ENCODE measurements around the gene PPP6R3. TPM values are rescaled to one million over a fixed set of nuclear protein-coding genes. Genes with fewer than 3 reads are reported as not detected.

PPP6R3 gene
- total RNA-seq, 1 experiment from 2014 or later: 153 TPM

GRCh38 chr11:68661697-68662603 is 201.4 kb downstream of the PPP6R3 start:
- Histone ChIP-seq H3K4me3 (ENCODE audit: low read depth, low read length, poor library complexity, severe bottlenecking) (no peak overlapping the region), H3K27ac (ENCODE audit: low read depth, low read length, poor library complexity, severe bottlenecking) (no peak overlapping the region), H3K36me3 (ENCODE audit: insufficient read depth, low read length, poor library complexity, severe bottlenecking) (no peaks in the 10 kb centered on the region), H3K4me1 (ENCODE audit: insufficient read depth, low read length, poor library complexity, severe bottlenecking) (peaks cover 13% of the 10 kb centered on the region), H3K27me3 (replicated peaks; ENCODE audit: insufficient read depth, low read depth, low read length, poor library complexity) (peaks cover 12% of the 10 kb centered on the region), H3K9me3 (ENCODE audit: low read depth, low read length, poor library complexity, severe bottlenecking) (no peaks in the 10 kb centered on the region)
- POLR2A ChIA-PET (ENCODE audit: low non-redundant PET): no interaction called here
- DNase-seq (ENCODE audit: low spot score): no peak
- intact Hi-C loops (cut with micrococcal nuclease; ENCODE audit: unreplicated experiment): no loop called here
- BruUV-seq (replicated peaks): no TSS peak
- TF ChIP-seq, protein P1, sequence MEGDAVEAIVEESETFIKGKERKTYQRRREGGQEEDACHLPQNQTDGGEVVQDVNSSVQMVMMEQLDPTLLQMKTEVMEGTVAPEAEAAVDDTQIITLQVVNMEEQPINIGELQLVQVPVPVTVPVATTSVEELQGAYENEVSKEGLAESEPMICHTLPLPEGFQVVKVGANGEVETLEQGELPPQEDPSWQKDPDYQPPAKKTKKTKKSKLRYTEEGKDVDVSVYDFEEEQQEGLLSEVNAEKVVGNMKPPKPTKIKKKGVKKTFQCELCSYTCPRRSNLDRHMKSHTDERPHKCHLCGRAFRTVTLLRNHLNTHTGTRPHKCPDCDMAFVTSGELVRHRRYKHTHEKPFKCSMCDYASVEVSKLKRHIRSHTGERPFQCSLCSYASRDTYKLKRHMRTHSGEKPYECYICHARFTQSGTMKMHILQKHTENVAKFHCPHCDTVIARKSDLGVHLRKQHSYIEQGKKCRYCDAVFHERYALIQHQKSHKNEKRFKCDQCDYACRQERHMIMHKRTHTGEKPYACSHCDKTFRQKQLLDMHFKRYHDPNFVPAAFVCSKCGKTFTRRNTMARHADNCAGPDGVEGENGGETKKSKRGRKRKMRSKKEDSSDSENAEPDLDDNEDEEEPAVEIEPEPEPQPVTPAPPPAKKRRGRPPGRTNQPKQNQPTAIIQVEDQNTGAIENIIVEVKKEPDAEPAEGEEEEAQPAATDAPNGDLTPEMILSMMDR (conservative IDR thresholded peaks at IDR 0.05; ENCODE audit: low read depth, low read length): no peak
- TF ChIP-seq EZH2 (IDR thresholded peaks at IDR 0.05; ENCODE audit: borderline replicate concordance, low read depth, low read length, poor library complexity, severe bottlenecking): no peak
- CTCF ChIA-PET: no interaction called here

DNA sequence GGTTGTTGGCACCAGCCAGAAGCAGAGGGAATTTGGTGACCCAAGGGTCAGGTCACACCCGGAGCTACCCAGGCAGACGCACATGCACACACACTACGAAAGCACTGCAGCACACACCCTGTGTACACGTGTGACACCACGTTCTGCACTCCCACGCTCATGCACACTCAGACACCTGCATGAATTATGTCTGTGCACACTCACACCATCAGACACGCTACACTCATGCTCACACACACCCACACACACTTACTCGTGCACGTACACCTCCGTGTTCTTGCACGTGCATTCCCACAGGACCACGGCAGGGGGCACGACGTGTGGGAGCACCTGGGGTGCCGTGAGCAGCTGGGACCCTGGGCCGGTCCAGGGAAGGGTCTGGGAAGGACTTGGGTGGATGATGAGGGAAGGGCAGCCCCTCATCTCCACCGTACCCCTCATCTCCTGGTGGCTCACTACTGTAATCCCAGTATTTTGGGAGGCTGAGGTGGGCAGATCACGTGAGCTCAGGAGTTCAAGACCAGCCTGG is 203.0 kb downstream of the PPP6R3 start:
- Histone ChIP-seq H3K36me3 (ENCODE audit: insufficient read depth, low read length, poor library complexity, severe bottlenecking) (no peaks in the 10 kb centered on the region), H3K4me3 (ENCODE audit: low read depth, low read length, poor library complexity, severe bottlenecking) (no peak overlapping the region), H3K9me3 (ENCODE audit: low read depth, low read length, poor library complexity, severe bottlenecking) (no peaks in the 10 kb centered on the region), H3K27me3 (replicated peaks; ENCODE audit: insufficient read depth, low read depth, low read length, poor library complexity) (peaks cover 12% of the 10 kb centered on the region), H3K27ac (ENCODE audit: low read depth, low read length, poor library complexity, severe bottlenecking) (no peak overlapping the region), H3K4me1 (ENCODE audit: insufficient read depth, low read length, poor library complexity, severe bottlenecking) (peaks cover 13% of the 10 kb centered on the region)
- POLR2A ChIA-PET (ENCODE audit: low non-redundant PET): no interaction called here
- no peak for DNase-seq (ENCODE audit: low spot score)
- CTCF ChIA-PET: no interaction called here
- intact Hi-C loops (cut with micrococcal nuclease; ENCODE audit: unreplicated experiment): no loop called here
- BruUV-seq (replicated peaks): no TSS peak
- TF ChIP-seq EZH2 (IDR thresholded peaks at IDR 0.05; ENCODE audit: borderline replicate concordance, low read depth, low read length, poor library complexity, severe bottlenecking): no peak
- TF ChIP-seq, protein P1 (conservative IDR thresholded peaks at IDR 0.05; ENCODE audit: low read depth, low read length): no peak

DNA sequence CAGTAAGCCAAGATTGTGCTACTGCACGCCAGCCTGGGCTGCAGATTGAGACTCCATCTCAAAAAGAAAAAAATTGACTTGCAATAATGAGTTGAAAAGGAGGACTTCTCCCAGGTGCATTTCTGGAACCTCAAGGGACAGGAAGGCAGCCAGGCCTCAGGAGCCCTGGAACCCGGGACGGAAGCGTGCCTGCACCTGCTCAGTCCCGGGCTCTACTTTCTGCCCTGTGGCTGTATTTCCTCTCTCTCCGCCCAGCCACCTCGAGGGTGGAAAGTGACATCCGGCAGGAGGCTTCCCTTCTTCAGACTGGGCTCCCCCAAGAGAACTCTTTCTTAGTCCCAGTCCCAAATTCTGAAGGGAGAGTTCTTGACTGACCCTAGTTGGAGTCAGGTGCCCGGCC is 203.6 kb downstream of the PPP6R3 start:
- TF ChIP-seq EZH2 (IDR thresholded peaks at IDR 0.05; ENCODE audit: borderline replicate concordance, low read depth, low read length, poor library complexity, severe bottlenecking): no peak
- TF ChIP-seq, protein P1 (conservative IDR thresholded peaks at IDR 0.05; ENCODE audit: low read depth, low read length): no peak
- CTCF ChIA-PET: no interaction called here
- Histone ChIP-seq H3K4me1 (ENCODE audit: insufficient read depth, low read length, poor library complexity, severe bottlenecking) (peaks cover 8% of the 10 kb centered on the region), H3K27ac (ENCODE audit: low read depth, low read length, poor library complexity, severe bottlenecking) (no peak overlapping the region), H3K4me3 (ENCODE audit: low read depth, low read length, poor library complexity, severe bottlenecking) (no peak overlapping the region), H3K36me3 (ENCODE audit: insufficient read depth, low read length, poor library complexity, severe bottlenecking) (no peaks in the 10 kb centered on the region), H3K27me3 (replicated peaks; ENCODE audit: insufficient read depth, low read depth, low read length, poor library complexity) (peaks cover 12% of the 10 kb centered on the region), H3K9me3 (ENCODE audit: low read depth, low read length, poor library complexity, severe bottlenecking) (no peaks in the 10 kb centered on the region)
- POLR2A ChIA-PET (ENCODE audit: low non-redundant PET): no interaction called here
- no TSS peak for BruUV-seq (replicated peaks)
- no peak for DNase-seq (ENCODE audit: low spot score)
- intact Hi-C loops (cut with micrococcal nuclease; ENCODE audit: unreplicated experiment): no loop called here
